Gastrocnemius medialis (tissue), 4 donors: Measurements from ENCODE around the gene SPTBN5.

Experiments
- POLR2A ChIP-seq, 2 donors: fragments of 450-650 bp; IDR thresholded peaks; one replicate each; pipeline ENCODE4 v1.6.1; 2017; ENCODE audit warnings: antibody characterized with exemption in 2 of 2, mild to moderate bottlenecking in 2 of 2, moderate library complexity in 2 of 2
- TF ChIP-seq, protein P1 (sequence below), 5 experiments: fragments of 450-650 bp in 3 of 5; fragments of 200-600 bp in 2 of 5; sonication (generic) in 2 of 5; IDR thresholded peaks in 4 of 5; conservative IDR thresholded peaks in 1 of 5; 1 replicate in 4 of 5; 2 replicates in 1 of 5; pipeline ENCODE4 v1.5.1; 2016 to 2019; ENCODE audit warnings: antibody characterized with exemption in 5 of 5, mild to moderate bottlenecking in 3 of 5, moderate library complexity in 3 of 5

DNA sequence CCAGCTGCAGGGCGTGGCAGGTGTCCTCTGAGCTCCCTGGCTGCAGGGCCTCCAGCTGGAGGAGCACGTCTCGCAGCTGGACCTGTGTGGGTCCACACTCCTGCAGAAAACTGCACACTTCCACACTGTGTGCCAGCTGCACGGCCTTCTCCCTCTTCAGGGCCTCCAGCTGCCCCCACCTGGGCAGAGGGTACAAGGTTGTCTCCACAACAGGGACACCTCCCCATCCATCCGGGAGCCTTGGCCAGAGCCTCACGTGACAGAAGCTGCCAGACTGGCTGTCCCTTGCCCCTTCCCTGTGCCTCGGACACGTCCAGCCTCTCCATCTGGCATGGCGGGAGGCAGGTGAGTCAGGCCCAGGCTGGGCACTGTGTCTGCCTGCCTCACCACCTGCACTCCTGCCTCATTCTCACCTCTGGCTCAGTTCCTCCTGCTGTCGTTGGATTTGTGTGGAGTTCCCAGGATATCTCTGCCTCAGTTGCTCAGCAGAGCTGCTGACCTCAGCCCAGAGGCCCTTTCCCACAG is 14.5 kb downstream of the SPTBN5 start:
- TF ChIP-seq, protein P1, sequence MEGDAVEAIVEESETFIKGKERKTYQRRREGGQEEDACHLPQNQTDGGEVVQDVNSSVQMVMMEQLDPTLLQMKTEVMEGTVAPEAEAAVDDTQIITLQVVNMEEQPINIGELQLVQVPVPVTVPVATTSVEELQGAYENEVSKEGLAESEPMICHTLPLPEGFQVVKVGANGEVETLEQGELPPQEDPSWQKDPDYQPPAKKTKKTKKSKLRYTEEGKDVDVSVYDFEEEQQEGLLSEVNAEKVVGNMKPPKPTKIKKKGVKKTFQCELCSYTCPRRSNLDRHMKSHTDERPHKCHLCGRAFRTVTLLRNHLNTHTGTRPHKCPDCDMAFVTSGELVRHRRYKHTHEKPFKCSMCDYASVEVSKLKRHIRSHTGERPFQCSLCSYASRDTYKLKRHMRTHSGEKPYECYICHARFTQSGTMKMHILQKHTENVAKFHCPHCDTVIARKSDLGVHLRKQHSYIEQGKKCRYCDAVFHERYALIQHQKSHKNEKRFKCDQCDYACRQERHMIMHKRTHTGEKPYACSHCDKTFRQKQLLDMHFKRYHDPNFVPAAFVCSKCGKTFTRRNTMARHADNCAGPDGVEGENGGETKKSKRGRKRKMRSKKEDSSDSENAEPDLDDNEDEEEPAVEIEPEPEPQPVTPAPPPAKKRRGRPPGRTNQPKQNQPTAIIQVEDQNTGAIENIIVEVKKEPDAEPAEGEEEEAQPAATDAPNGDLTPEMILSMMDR (IDR thresholded peaks at IDR 0.05 in 4 of 5, conservative IDR thresholded peaks at IDR 0.05 in 1 of 5) = no peak
- no peak for TF ChIP-seq POLR2A (IDR thresholded peaks at IDR 0.05)
